ENCODE results near the gene HCRTR1.

Gene HCRTR1

DNA sequence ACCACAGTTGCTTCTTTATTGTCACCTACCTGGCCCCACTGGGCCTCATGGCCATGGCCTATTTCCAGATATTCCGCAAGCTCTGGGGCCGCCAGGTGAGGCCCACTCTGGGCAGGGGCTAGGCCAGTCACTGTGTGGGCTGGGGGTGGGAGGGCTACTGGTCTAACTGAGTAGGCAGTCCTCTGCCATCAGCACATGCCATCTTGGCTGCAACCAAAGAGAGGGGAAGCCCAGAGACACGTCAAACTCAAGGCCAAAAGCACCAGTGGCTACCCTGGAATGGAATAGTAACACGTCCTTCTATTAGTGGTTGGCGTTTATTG, 4.0 kb downstream of the HCRTR1 start:
- no peak for DNase-seq

GRCh38 chr1:31621847-31622730, 4.6 kb downstream of the HCRTR1 start:
- intact Hi-C loops (cut with DNase I) = no loop called here
- no peak for DNase-seq

More for the DNA sequence above, 4.0 kb downstream of the HCRTR1 start:
- intact Hi-C loops (cut with DNase I) = no loop called here

GRCh38 chr1:31623365-31623764, 5.9 kb downstream of the HCRTR1 start:
- DNase-seq = no peak
- intact Hi-C loops (cut with DNase I) = no loop called here

GRCh38 chr1:31624309-31624708, 6.8 kb downstream of the HCRTR1 start:
- no peak for DNase-seq
- intact Hi-C loops (cut with DNase I) = no loop called here

- intact Hi-C loops (cut with DNase I) = no loop called here
- no peak for DNase-seq
These were observed 7.4 kb downstream of the HCRTR1 start for GRCh38 chr1:31624731-31625514.

DNA sequence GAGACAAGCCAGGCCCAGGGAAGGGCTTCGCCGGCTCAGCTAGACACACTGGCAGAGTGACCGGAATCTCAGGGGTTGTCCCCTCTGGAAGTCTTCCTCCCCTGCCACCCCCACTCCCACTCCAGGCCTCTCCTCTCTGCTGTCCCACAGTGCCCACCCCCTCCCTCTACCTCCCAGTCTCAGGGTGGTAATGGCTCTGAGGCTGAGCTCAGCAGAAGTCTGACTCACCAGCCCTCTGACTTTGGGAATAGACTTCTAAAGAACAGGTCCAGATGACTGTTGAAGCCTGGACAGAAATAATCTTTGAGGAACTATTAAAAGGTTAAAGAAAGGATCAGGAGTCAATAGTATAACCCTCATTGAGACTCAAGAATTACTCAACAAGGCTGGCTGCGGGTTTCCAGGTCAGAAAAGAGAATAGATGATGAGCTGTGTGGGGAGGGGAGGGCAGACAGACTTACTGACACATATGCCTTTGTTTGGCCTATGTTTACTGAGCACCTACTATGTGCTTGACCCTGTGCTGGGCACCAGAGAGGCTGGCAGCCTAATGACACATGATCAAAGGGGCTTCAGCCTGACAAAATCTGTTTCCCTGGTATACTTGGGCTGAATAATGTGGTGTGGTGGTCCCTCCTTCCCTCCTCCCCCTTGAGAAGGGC, 8.2 kb downstream of the HCRTR1 start:
- intact Hi-C loops (cut with DNase I) = no loop called here
- no peak for DNase-seq

- DNase-seq = no peak
These were observed 9.0 kb downstream of the HCRTR1 start for GRCh38 chr1:31626223-31627207.

GRCh38 chr1:31627301-31627929, 9.9 kb downstream of the HCRTR1 start:
- intact Hi-C loops (cut with DNase I) = no loop called here
- DNase-seq = peak in 7 of 42 donors; percentile 14 to 59 (median 35)

More at GRCh38 chr1:31626223-31627207, 9.0 kb downstream of the HCRTR1 start:
- intact Hi-C loops (cut with DNase I) = no loop called here

DNA sequence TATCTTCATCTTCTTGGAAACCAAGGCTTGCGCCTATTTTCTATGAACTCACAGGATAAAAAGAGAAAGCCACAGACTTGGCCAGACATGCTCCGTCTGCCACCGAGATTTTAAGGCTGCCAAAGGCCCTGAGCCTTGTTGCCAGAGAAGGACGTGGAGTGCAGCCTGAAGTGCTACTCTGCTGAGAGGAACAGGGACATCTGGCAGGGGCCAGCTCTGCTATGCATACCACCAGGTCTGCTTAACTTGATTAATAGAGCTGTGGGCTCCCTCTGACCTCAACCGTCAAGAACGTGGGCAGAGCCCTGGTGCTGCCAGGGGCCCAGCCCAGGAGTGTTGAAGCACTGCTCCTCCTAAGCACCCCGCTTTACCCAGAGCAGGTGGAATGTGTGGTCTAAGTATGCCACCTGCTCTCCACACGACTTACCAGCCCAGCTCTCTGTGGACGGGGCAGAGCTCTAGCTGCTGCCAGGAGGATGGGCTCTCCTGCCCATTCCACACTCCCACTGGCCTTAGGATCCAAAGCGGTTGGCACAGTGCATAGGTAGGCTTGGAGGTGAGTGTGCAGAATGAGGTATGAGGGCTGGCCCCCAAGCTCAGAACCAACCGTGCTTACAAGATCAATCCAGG, 10.6 kb downstream of the HCRTR1 start:
- DNase-seq = peak in 23 of 42 donors; percentile 15 to 62 (median 35)
- intact Hi-C loops (cut with DNase I) = no loop called here

GRCh38 chr1:31628931-31629556, 11.6 kb downstream of the HCRTR1 start:
- DNase-seq = no peak
- intact Hi-C loops (cut with DNase I) = no loop called here

DNA sequence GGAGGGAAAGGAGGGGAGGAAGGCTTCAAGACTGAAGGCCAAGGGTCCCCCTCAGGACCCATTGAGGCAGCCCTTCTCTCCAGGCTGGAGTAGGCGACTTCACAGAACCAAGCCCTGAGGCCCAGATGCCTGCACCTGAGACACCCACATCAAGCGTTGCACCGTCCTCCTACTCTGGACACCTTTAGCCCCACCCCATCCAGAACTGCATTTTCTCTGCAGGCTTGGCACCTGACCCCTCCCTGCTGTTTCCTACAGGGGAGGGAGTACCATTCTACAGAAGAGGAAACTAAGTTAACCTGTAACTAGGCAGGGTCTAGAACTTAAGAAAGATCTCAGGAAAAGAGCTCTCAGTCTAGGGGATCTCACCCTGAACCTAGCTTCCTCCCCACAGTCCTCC, 15.2 kb downstream of the HCRTR1 start:
- intact Hi-C loops (cut with DNase I) = no loop called here
- no peak for DNase-seq

DNA sequence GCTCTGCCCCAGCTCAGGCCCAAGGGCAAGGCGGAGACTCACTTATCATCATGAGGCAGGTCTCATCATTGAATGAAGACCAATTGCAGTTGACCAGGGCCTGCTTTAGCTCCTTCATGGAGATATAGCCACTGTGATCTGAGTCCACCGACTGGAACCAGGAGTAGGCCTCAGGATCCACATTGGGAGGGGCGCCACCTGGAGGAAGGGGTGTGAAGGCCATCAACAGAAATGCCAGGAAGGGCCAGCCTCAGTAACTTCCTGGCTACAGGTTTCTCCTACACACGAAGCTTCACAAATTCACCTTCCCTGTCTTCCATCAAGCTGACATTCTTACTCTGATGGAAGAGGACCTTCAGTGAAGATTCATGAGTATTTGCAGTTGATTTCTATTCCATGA, 15.6 kb downstream of the HCRTR1 start:
- intact Hi-C loops (cut with DNase I) = no loop called here
- no peak for DNase-seq

DNA sequence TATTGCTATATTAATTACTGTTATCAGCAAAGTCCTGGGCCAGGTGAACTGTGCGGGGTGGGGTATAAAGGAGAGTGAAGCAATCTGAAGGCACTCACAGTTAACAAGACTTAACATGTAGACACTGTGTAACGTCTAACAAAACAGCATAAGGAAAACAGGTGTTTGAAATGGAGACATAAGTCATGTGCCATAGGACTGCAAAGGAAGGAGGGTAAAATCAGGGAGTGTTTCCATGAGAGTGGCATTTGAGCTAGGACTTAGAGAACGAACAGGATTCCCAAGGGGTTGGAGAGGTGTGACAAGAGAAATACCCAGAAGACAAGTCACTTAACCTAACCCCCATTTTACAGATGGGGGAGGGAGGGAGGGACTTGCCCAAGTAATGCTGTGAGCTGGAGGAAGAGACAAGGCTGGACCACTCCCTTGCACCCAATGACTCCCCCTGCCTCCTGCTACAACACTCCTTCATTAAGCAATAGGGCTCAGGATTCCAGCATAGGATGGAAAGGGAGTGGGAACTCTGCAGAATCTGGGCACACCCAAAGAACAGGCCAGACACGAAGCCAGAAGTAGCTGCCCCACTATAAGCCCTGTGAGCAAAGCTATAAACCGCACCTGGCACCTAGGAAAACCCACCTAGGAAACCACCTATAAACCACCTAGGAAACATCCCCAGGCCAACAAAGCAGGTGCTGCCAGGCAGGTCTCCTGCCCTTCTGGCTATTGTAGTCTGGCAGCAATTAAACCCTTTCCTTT, 20.6 kb downstream of the HCRTR1 start:
- intact Hi-C loops (cut with DNase I) = no loop called here
- DNase-seq = no peak

DNA sequence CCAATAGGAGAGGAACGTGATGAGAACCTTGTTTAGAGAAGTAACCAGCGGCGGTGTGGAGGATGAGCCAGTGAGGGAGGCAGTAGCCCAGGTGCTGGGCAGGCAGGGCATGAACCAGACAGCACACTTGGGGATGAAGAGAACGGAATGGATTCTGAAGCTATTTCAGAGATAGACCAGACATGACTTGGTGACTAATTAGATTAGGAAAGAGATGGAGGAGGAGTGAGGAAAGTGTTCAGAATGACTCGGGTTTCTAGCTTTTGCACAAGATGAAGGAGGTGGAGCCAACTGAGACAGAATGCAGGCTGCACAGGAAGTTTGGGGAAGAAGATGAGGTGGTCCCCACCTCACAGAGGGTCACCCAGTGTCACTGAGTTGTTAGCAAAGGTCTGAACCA, 22.1 kb downstream of the HCRTR1 start:
- peak in 4 of 42 donors; percentile 31 to 64 (median 46) for DNase-seq
- intact Hi-C loops (cut with DNase I) = no loop called here

DNA sequence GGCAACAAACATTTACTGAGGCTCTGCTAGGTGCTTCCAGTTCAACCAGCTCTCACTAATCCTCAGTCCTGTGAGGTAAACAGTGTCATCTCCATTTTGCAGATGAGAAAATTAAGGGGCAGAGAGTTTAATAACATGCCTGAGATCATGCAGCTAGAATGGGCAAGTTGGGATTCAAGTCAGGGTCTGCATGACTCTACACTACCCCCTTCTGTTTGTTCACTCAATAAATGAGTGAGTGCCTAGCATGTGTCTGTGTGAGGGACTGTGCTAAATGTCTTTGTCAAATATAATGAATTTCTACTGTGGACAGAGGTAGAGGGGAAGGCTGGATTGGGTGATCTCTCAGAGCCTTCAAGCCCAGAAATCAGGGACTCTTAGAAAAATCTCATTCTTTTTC, 22.7 kb downstream of the HCRTR1 start:
- intact Hi-C loops (cut with DNase I) = no loop called here
- no peak for DNase-seq

DNA sequence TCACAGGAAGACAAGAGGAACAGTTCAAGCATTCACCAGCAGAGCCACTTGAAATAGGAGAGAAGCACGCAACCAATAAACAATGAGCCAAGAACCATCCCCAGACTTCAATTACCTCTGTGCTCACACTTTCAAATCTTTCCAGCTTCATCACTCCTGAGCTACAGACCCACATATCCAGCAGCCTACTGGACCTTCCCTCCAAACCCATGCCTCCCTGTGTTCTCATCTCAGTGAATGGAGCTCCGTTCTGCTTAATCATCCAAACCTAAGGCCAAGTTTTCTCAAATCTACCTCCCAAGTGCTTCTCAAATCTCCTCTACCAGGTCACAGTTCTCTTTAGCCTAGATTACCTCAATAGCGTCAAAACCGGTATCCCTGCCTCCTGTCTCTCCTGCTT, 23.5 kb downstream of the HCRTR1 start:
- intact Hi-C loops (cut with DNase I) = no loop called here
- no peak for DNase-seq

GRCh38 chr1:31642366-31642765, 24.9 kb downstream of the HCRTR1 start:
- DNase-seq = peak in 24 of 42 donors; percentile 11 to 79 (median 36)
- intact Hi-C loops (cut with DNase I) = no loop called here

All from head of caudate nucleus (tissue), 42 donors.